Stimulated activated memory B cell treated with anti-CD40 and anti-IgM and Interleukin-4, amounts not matched to agents 10 μg/mL and 1 μg/mL and 100 μg/mL, for 72 hours (primary cell): ENCODE data around the gene COQ8B.

ENCODE experiments used
- ATAC-seq: fragments of 150-1000 bp; cut with Tn5 transposase; 2 replicates; pipeline ENCODE4 v1.10.0; 2021
- H3K27ac Mint-ChIP-seq: one replicate; pipeline ENCODE4 v1.8.0; 2022; ENCODE audit warnings: mild to moderate bottlenecking, mixed read lengths
- H3K27me3 Mint-ChIP-seq: one replicate; pipeline ENCODE4 v1.8.0; 2022; ENCODE audit warnings: mixed read lengths
- H3K36me3 Mint-ChIP-seq: one replicate; pipeline ENCODE4 v1.8.0; 2022; ENCODE audit warnings: mixed read lengths
- H3K4me1 Mint-ChIP-seq: one replicate; pipeline ENCODE4 v1.8.0; 2022; ENCODE audit warnings: mixed read lengths
- H3K4me3 Mint-ChIP-seq: one replicate; pipeline ENCODE4 v1.8.0; 2022; ENCODE audit warnings: mild to moderate bottlenecking, moderate library complexity, mixed read lengths
- H3K9me3 Mint-ChIP-seq: one replicate; pipeline ENCODE4 v1.8.0; 2022; ENCODE audit warnings: mixed read lengths

COQ8B gene

GRCh38 chr19:40693896-40694295 lies 22.8 kb downstream of the COQ8B start:
- Mint-ChIP-seq H3K36me3 (peaks cover 14% of the 10 kb centered on the region), H3K27ac (peak overlapping the region; percentile 5), H3K4me1 (peaks cover 10% of the 10 kb centered on the region), H3K9me3 (no peaks in the 10 kb centered on the region), H3K27me3 (no peaks in the 10 kb centered on the region), H3K4me3 (no peak overlapping the region)
- no peak for ATAC-seq

GRCh38 chr19:40693150-40693788 lies 23.4 kb downstream of the COQ8B start:
- peaks cover 14% of the 10 kb centered on the region for H3K36me3 Mint-ChIP-seq
- no peaks in the 10 kb centered on the region for H3K27me3 Mint-ChIP-seq
- peaks cover 10% of the 10 kb centered on the region for H3K4me1 Mint-ChIP-seq
- H3K9me3 Mint-ChIP-seq: no peaks in the 10 kb centered on the region
- no peak for ATAC-seq
- peak overlapping the region; percentile 1 for H3K27ac Mint-ChIP-seq
- no peak overlapping the region for H3K4me3 Mint-ChIP-seq

GRCh38 chr19:40692212-40692551 lies 24.5 kb downstream of the COQ8B start:
- H3K27me3 Mint-ChIP-seq: no peaks in the 10 kb centered on the region
- H3K4me1 Mint-ChIP-seq: peaks cover 10% of the 10 kb centered on the region
- ATAC-seq: no peak
- H3K36me3 Mint-ChIP-seq: peaks cover 14% of the 10 kb centered on the region
- H3K9me3 Mint-ChIP-seq: no peaks in the 10 kb centered on the region
- peak overlapping the region; percentile 1 for H3K27ac Mint-ChIP-seq
- H3K4me3 Mint-ChIP-seq: no peak overlapping the region

- ATAC-seq: no peak
- Mint-ChIP-seq H3K36me3 (peaks cover 14% of the 10 kb centered on the region), H3K27ac (peak overlapping the region; percentile 83), H3K9me3 (no peaks in the 10 kb centered on the region), H3K27me3 (no peaks in the 10 kb centered on the region), H3K4me3 (peak overlapping the region; percentile 92), H3K4me1 (peaks cover 10% of the 10 kb centered on the region)
Measured at GRCh38 chr19:40691421-40692211, 25.1 kb downstream of the COQ8B start.

- Mint-ChIP-seq H3K4me3 (peak overlapping the region; percentile 92), H3K9me3 (no peaks in the 10 kb centered on the region), H3K36me3 (peaks cover 22% of the 10 kb centered on the region), H3K27me3 (no peaks in the 10 kb centered on the region), H3K4me1 (peaks cover 10% of the 10 kb centered on the region), H3K27ac (peak overlapping the region; percentile 83)
- peak; percentile 81 for ATAC-seq
Measured at GRCh38 chr19:40690693-40691420, 25.8 kb downstream of the COQ8B start.

- H3K36me3 Mint-ChIP-seq: peaks cover 29% of the 10 kb centered on the region
- H3K27me3 Mint-ChIP-seq: no peaks in the 10 kb centered on the region
- H3K4me1 Mint-ChIP-seq: peaks cover 10% of the 10 kb centered on the region
- H3K27ac Mint-ChIP-seq: peak within 1 kb of the TSS; percentile 83
- ATAC-seq: peak; percentile 39
- no peaks in the 10 kb centered on the region for H3K9me3 Mint-ChIP-seq
- peak within 1 kb of the TSS; percentile 92 for H3K4me3 Mint-ChIP-seq
Measured at GRCh38 chr19:40690050-40690692, 26.5 kb downstream of the COQ8B start, which contains the start of gene NUMBL. Gene NUMBL (minus strand): TSS chr19:40690651. CDS start chr19:40690483, 168 bp downstream.

- H3K4me1 Mint-ChIP-seq: peaks cover 10% of the 10 kb centered on the region
- H3K36me3 Mint-ChIP-seq: peaks cover 34% of the 10 kb centered on the region
- H3K27ac Mint-ChIP-seq: no peak overlapping the region
- H3K27me3 Mint-ChIP-seq: no peaks in the 10 kb centered on the region
- peak; percentile 49 for ATAC-seq
- peak overlapping the region; percentile 54 for H3K4me3 Mint-ChIP-seq
- no peaks in the 10 kb centered on the region for H3K9me3 Mint-ChIP-seq
Measured at GRCh38 chr19:40689339-40690049, 27.2 kb downstream of the COQ8B start.

- peaks cover 33% of the 10 kb centered on the region for H3K36me3 Mint-ChIP-seq
- H3K4me1 Mint-ChIP-seq: peaks cover 10% of the 10 kb centered on the region
- H3K4me3 Mint-ChIP-seq: no peak overlapping the region
- H3K27me3 Mint-ChIP-seq: no peaks in the 10 kb centered on the region
- no peaks in the 10 kb centered on the region for H3K9me3 Mint-ChIP-seq
- no peak for ATAC-seq
- H3K27ac Mint-ChIP-seq: no peak overlapping the region
Measured at GRCh38 chr19:40688987-40689338, 27.7 kb downstream of the COQ8B start.

- Mint-ChIP-seq H3K4me3 (no peak overlapping the region), H3K9me3 (no peaks in the 10 kb centered on the region), H3K36me3 (peaks cover 31% of the 10 kb centered on the region), H3K27me3 (no peaks in the 10 kb centered on the region), H3K27ac (no peak overlapping the region), H3K4me1 (peaks cover 10% of the 10 kb centered on the region)
- no peak for ATAC-seq
Measured at GRCh38 chr19:40688309-40688708, 28.4 kb downstream of the COQ8B start.

GRCh38 chr19:40687525-40688016 lies 29.1 kb downstream of the COQ8B start:
- Mint-ChIP-seq H3K4me1 (peaks cover 10% of the 10 kb centered on the region), H3K27me3 (no peaks in the 10 kb centered on the region)
- ATAC-seq: peak; percentile 68

GRCh38 chr19:40686882-40687524 lies 29.7 kb downstream of the COQ8B start:
- no peaks in the 10 kb centered on the region for H3K9me3 Mint-ChIP-seq
- ATAC-seq: no peak

More at GRCh38 chr19:40687525-40688016, 29.1 kb downstream of the COQ8B start:
- Mint-ChIP-seq H3K27ac (no peak overlapping the region), H3K4me3 (no peak overlapping the region), H3K36me3 (peaks cover 31% of the 10 kb centered on the region), H3K9me3 (no peaks in the 10 kb centered on the region)

GRCh38 chr19:40685563-40685962 lies 31.1 kb downstream of the COQ8B start:
- H3K27ac Mint-ChIP-seq: no peak overlapping the region
- H3K4me3 Mint-ChIP-seq: no peak overlapping the region
- peaks cover 42% of the 10 kb centered on the region for H3K36me3 Mint-ChIP-seq

More at GRCh38 chr19:40686882-40687524, 29.7 kb downstream of the COQ8B start:
- Mint-ChIP-seq H3K36me3 (peaks cover 34% of the 10 kb centered on the region), H3K27ac (no peak overlapping the region), H3K4me1 (peaks cover 10% of the 10 kb centered on the region), H3K27me3 (no peaks in the 10 kb centered on the region), H3K4me3 (no peak overlapping the region)

GRCh38 chr19:40685016-40685526 lies 31.6 kb downstream of the COQ8B start:
- ATAC-seq: no peak

More at GRCh38 chr19:40685563-40685962, 31.1 kb downstream of the COQ8B start:
- Mint-ChIP-seq H3K9me3 (no peaks in the 10 kb centered on the region), H3K27me3 (no peaks in the 10 kb centered on the region), H3K4me1 (no peaks in the 10 kb centered on the region)
- no peak for ATAC-seq

GRCh38 chr19:40684280-40684679 lies 32.4 kb downstream of the COQ8B start:
- Mint-ChIP-seq H3K9me3 (no peaks in the 10 kb centered on the region), H3K4me1 (no peaks in the 10 kb centered on the region), H3K36me3 (peaks cover 54% of the 10 kb centered on the region), H3K4me3 (no peak overlapping the region), H3K27me3 (no peaks in the 10 kb centered on the region), H3K27ac (no peak overlapping the region)
- ATAC-seq: no peak

More at GRCh38 chr19:40685016-40685526, 31.6 kb downstream of the COQ8B start:
- H3K27me3 Mint-ChIP-seq: no peaks in the 10 kb centered on the region
- H3K36me3 Mint-ChIP-seq: peaks cover 47% of the 10 kb centered on the region
- no peaks in the 10 kb centered on the region for H3K4me1 Mint-ChIP-seq
- H3K4me3 Mint-ChIP-seq: no peak overlapping the region
- H3K27ac Mint-ChIP-seq: no peak overlapping the region
- no peaks in the 10 kb centered on the region for H3K9me3 Mint-ChIP-seq
